ENCODE measurements around the gene SEPTIN10.

Gene SEPTIN10

DNA sequence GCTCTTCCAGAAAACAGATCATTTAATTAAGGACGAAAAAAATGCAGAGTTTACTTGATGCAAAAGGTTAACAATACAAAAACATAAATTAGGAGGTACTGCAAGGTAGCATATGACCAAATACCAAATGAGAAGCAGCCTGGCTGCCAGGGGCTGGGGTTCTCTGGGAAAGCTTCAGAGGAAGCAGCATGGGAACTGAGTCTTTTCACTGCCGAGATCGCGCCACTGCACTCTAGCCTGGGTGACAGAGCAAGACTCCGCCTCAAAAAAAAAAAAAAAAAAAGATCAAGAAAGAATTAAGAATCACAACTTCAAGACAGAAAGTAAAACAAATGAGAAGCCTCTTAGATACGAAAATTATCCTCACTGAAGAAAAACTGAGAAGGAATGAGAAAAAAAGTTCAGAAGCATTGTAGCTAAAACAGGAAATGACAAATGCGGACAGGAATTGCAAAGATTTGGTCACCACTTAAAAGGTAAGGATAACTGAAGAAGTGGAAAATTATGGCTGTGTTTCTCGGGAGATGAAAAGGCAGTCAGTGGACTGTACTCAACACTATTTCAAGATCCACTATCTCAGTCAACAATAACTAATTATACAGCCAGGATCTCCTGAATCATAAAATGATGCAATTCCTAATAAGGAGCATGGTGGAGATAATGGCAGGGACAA, 4.3 kb downstream of the SEPTIN10 start:
- H3K9ac ChIP-seq (ENCODE audit: low read depth, low read length, poor library complexity, severe bottlenecking), result no peak overlapping the region
- no peaks in the 10 kb centered on the region for H4K20me1 ChIP-seq (ENCODE audit: insufficient read depth, low read length, poor library complexity, severe bottlenecking)
- no peaks in the 10 kb centered on the region for H3K27me3 ChIP-seq (ENCODE audit: insufficient read depth, low read length, poor library complexity, severe bottlenecking)
- H3K4me1 ChIP-seq (ENCODE audit: insufficient read depth, low read length, poor library complexity, severe bottlenecking), result no peaks in the 10 kb centered on the region
- H3K4me2 ChIP-seq (ENCODE audit: low read depth, low read length, poor library complexity, severe bottlenecking), result no peak overlapping the region
- no peaks in the 10 kb centered on the region for H3K79me2 ChIP-seq (ENCODE audit: insufficient read depth, low read length)
- no peaks in the 10 kb centered on the region for H3K36me3 ChIP-seq (ENCODE audit: insufficient read depth, low read length)
- no peaks in the 10 kb centered on the region for H3K9me3 ChIP-seq (ENCODE audit: insufficient read depth, low read depth, low read length)
- H3F3A ChIP-seq (ENCODE audit: low read depth), result no peaks in the 10 kb centered on the region
- no peak overlapping the region for H3K4me3 ChIP-seq (ENCODE audit: low read length, poor library complexity, severe bottlenecking)
- no peaks in the 10 kb centered on the region for H3K9me2 ChIP-seq (replicated peaks; ENCODE audit: low read depth, low read length)
- H2AFZ ChIP-seq (ENCODE audit: low read length), result no peak overlapping the region
- TF ChIP-seq, protein P1, sequence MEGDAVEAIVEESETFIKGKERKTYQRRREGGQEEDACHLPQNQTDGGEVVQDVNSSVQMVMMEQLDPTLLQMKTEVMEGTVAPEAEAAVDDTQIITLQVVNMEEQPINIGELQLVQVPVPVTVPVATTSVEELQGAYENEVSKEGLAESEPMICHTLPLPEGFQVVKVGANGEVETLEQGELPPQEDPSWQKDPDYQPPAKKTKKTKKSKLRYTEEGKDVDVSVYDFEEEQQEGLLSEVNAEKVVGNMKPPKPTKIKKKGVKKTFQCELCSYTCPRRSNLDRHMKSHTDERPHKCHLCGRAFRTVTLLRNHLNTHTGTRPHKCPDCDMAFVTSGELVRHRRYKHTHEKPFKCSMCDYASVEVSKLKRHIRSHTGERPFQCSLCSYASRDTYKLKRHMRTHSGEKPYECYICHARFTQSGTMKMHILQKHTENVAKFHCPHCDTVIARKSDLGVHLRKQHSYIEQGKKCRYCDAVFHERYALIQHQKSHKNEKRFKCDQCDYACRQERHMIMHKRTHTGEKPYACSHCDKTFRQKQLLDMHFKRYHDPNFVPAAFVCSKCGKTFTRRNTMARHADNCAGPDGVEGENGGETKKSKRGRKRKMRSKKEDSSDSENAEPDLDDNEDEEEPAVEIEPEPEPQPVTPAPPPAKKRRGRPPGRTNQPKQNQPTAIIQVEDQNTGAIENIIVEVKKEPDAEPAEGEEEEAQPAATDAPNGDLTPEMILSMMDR (conservative IDR thresholded peaks at IDR 0.05; ENCODE audit: low read length), result no peak
- TF ChIP-seq EZH2phosphoT487 (IDR thresholded peaks at IDR 0.05; ENCODE audit: borderline replicate concordance), result no peak

DNA sequence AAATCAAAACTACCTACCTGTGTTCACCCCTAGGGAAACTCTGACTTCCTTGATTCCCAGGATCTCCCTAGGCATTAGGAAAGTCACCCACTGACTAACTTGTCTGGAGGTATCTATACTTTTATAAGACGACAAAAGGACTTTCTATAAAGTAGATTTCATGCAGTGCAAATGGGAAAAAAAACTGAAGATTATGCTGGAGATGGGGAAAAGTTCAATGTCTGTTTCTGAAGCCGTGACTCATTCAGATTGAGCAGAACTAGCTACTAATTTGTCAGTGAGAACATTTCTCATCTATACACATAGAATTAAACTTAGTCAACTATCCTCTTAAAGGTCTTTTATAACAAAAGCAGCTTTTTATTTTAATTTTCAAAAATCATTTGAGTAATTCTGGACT, 6.0 kb downstream of the SEPTIN10 start:
- no peaks in the 10 kb centered on the region for H3K9me2 ChIP-seq (replicated peaks; ENCODE audit: low read depth, low read length)
- no peaks in the 10 kb centered on the region for H3K9me3 ChIP-seq (ENCODE audit: insufficient read depth, low read depth, low read length)
- H3K9ac ChIP-seq (ENCODE audit: low read depth, low read length, poor library complexity, severe bottlenecking), result no peak overlapping the region
- H3K4me1 ChIP-seq (ENCODE audit: insufficient read depth, low read length, poor library complexity, severe bottlenecking), result no peaks in the 10 kb centered on the region
- H3K4me3 ChIP-seq (ENCODE audit: low read length, poor library complexity, severe bottlenecking), result no peak overlapping the region
- H2AFZ ChIP-seq (ENCODE audit: low read length), result no peak overlapping the region
- no peaks in the 10 kb centered on the region for H3K27me3 ChIP-seq (ENCODE audit: insufficient read depth, low read length, poor library complexity, severe bottlenecking)
- H3K4me2 ChIP-seq (ENCODE audit: low read depth, low read length, poor library complexity, severe bottlenecking), result no peak overlapping the region
- H3K79me2 ChIP-seq (ENCODE audit: insufficient read depth, low read length), result no peaks in the 10 kb centered on the region
- no peak for TF ChIP-seq EZH2phosphoT487 (IDR thresholded peaks at IDR 0.05; ENCODE audit: borderline replicate concordance)
- TF ChIP-seq, protein P1 (conservative IDR thresholded peaks at IDR 0.05; ENCODE audit: low read length), result no peak
- no peaks in the 10 kb centered on the region for H4K20me1 ChIP-seq (ENCODE audit: insufficient read depth, low read length, poor library complexity, severe bottlenecking)
- no peaks in the 10 kb centered on the region for H3F3A ChIP-seq (ENCODE audit: low read depth)
- H3K36me3 ChIP-seq (ENCODE audit: insufficient read depth, low read length), result no peaks in the 10 kb centered on the region

DNA sequence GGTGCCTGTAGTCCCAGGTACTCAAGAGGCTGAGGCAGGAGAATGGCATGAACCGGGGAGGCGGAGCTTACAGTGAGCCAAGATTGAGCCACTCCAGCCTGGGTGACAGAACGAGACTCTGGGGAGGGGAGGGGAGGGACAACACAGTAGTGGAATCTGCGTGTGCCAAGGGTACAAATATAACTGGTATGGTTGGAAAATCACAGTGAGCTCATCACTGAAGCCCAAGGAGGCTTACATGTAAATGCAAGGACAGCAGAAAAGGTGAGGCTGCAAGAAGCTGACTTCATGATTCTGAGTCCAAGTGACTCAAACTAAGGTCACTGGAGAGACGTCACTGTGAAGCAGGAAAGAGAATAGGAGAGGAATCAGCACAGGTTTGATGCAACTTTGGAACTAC, 9.2 kb downstream of the SEPTIN10 start:
- Histone ChIP-seq H3K9ac (ENCODE audit: low read depth, low read length, poor library complexity, severe bottlenecking) (no peak overlapping the region), H3K9me3 (ENCODE audit: insufficient read depth, low read depth, low read length) (no peaks in the 10 kb centered on the region), H3K79me2 (ENCODE audit: insufficient read depth, low read length) (no peaks in the 10 kb centered on the region), H2AFZ (ENCODE audit: low read length) (peak overlapping the region; percentile 36; the same call in 1 of the 2 replicates), H3K27me3 (ENCODE audit: insufficient read depth, low read length, poor library complexity, severe bottlenecking) (no peaks in the 10 kb centered on the region), H3K36me3 (ENCODE audit: insufficient read depth, low read length) (no peaks in the 10 kb centered on the region), H4K20me1 (ENCODE audit: insufficient read depth, low read length, poor library complexity, severe bottlenecking) (no peaks in the 10 kb centered on the region), H3K4me2 (ENCODE audit: low read depth, low read length, poor library complexity, severe bottlenecking) (no peak overlapping the region), H3F3A (ENCODE audit: low read depth) (no peaks in the 10 kb centered on the region), H3K4me1 (ENCODE audit: insufficient read depth, low read length, poor library complexity, severe bottlenecking) (no peaks in the 10 kb centered on the region), H3K4me3 (ENCODE audit: low read length, poor library complexity, severe bottlenecking) (no peak overlapping the region), H3K9me2 (replicated peaks; ENCODE audit: low read depth, low read length) (no peaks in the 10 kb centered on the region)
- TF ChIP-seq, protein P1 (conservative IDR thresholded peaks at IDR 0.05; ENCODE audit: low read length), result no peak
- TF ChIP-seq EZH2phosphoT487 (IDR thresholded peaks at IDR 0.05; ENCODE audit: borderline replicate concordance), result no peak

Measured in Loucy (cell line).